Ascending aorta (tissue), 2 donors: ENCODE measurements around the gene RHOU. TPM values are rescaled to one million over a fixed set of nuclear protein-coding genes. Genes with fewer than 3 reads are reported as not detected.

Experiments
- DNase-seq, 2 donors: peaks; one replicate each; pipeline ENCODE4 v3.0.0-alpha.2; 2019; ENCODE audit warnings: low spot score in 2 of 2
- H3K27ac ChIP-seq, 2 donors: fragments of 200-600 bp; sonication (generic); one replicate each; pipeline ENCODE4 v1.5.1; 2016 to 2017; ENCODE audit warnings: mild to moderate bottlenecking in 1 of 2
- H3K27me3 ChIP-seq: fragments of 200-600 bp; sonication (generic); one replicate; pipeline ENCODE4 v1.5.1; 2017
- H3K36me3 ChIP-seq, 2 donors: fragments of 200-600 bp; sonication (generic); one replicate each; pipeline ENCODE4 v1.5.1; 2016
- H3K4me1 ChIP-seq, 2 donors: fragments of 200-600 bp; sonication (generic); one replicate each; pipeline ENCODE4 v1.5.1; 2016 to 2017; ENCODE audit warnings: mild to moderate bottlenecking in 1 of 2
- H3K4me3 ChIP-seq, 2 donors: fragments of 200-600 bp; sonication (generic); one replicate each; pipeline ENCODE4 v1.5.1; 2016 to 2017; ENCODE audit warnings: mild to moderate bottlenecking in 1 of 2
- H3K9me3 ChIP-seq, 2 donors: fragments of 200-600 bp; sonication (generic); one replicate each; pipeline ENCODE4 v1.5.1; 2016
- intact Hi-C: fragments of 100-400 bp; cut with DNase I; formaldehyde crosslinking; loops from one replicate; pipeline ENCODE4 v1.15.1; 2023
- total RNA-seq: library from RNA; depleted of rRNA; stranded (reverse); fragments of >200 nt; gene quantifications from one replicate; pipeline ENCODE4 v1.1.0, GENCODE V29; 2016
- TF ChIP-seq, protein P1 (sequence below), 3 experiments: fragments of 200-600 bp in 2 of 3; fragments of 450-650 bp in 1 of 3; sonication (generic) in 2 of 3; IDR thresholded peaks; one replicate each; pipeline ENCODE4 v1.5.1; 2016 to 2019; ENCODE audit warnings: antibody characterized with exemption in 3 of 3, mild to moderate bottlenecking in 1 of 3, moderate library complexity in 1 of 3

Gene RHOU
- total RNA-seq, 1 donor from 2014 or later: 27.7 TPM

DNA sequence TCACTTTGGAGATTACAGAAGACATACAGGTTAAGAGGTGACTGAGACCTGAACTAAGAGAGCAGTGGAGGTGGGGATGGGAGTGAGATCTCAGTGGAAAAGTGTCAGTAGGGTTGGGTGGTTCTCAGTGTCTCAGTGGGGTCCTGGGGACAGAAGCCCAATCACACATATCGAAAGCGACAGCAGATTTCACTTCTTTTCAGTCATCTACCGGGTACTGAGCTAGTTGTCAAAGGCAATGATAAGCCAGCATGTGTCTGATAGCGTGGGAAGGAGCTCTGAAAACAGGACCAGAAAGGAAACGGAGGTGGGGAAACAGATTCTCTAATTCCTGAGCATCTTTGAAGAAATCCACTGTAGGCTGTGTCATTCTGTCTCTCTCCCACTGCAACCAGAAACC lies 59.5 kb downstream of the RHOU start:
- Histone ChIP-seq H3K36me3 (no peaks in the 10 kb centered on the region), H3K4me1 (no peaks in the 10 kb centered on the region), H3K9me3 (no peaks in the 10 kb centered on the region), H3K4me3 (no peak overlapping the region), H3K27me3 (no peaks in the 10 kb centered on the region), H3K27ac (no peak overlapping the region)
- TF ChIP-seq, protein P1, sequence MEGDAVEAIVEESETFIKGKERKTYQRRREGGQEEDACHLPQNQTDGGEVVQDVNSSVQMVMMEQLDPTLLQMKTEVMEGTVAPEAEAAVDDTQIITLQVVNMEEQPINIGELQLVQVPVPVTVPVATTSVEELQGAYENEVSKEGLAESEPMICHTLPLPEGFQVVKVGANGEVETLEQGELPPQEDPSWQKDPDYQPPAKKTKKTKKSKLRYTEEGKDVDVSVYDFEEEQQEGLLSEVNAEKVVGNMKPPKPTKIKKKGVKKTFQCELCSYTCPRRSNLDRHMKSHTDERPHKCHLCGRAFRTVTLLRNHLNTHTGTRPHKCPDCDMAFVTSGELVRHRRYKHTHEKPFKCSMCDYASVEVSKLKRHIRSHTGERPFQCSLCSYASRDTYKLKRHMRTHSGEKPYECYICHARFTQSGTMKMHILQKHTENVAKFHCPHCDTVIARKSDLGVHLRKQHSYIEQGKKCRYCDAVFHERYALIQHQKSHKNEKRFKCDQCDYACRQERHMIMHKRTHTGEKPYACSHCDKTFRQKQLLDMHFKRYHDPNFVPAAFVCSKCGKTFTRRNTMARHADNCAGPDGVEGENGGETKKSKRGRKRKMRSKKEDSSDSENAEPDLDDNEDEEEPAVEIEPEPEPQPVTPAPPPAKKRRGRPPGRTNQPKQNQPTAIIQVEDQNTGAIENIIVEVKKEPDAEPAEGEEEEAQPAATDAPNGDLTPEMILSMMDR (IDR thresholded peaks at IDR 0.05): no peak
- intact Hi-C loops: no loop called here
- DNase-seq: no peak

DNA sequence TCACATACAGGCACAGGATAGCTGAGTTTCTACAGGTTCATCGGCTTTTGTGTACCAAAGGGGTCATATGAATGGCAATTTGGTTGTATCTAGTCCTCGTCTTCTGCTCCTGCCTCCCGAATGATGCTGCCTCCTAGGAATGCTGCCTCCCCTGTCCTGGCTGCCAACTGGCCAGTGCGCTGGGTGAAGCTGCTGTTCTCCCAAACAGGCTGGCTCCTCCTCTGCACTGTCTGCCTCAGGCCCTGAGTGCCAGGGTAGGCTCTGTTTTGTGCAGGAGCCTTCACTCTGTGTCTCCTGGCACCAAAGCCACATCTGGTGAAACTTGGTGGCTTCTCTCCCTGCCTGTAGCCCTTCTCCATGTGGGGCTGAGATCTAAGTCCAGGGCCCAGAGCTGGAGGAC lies 60.3 kb downstream of the RHOU start:
- H3K4me3 ChIP-seq: no peak overlapping the region
- H3K4me1 ChIP-seq: no peaks in the 10 kb centered on the region
- TF ChIP-seq, protein P1 (IDR thresholded peaks at IDR 0.05): no peak
- DNase-seq: no peak
- H3K27ac ChIP-seq: no peak overlapping the region
- H3K36me3 ChIP-seq: no peaks in the 10 kb centered on the region
- no peaks in the 10 kb centered on the region for H3K27me3 ChIP-seq
- H3K9me3 ChIP-seq: no peaks in the 10 kb centered on the region
- intact Hi-C loops: no loop called here

Other genes starting within 250 kb of the RHOU start
- 24.3 TPM for gene RNF187, start 248.1 kb upstream of the RHOU start, total RNA-seq